HG02588 (cell line): ENCODE data around the gene PRR3.

Experiments
- ATAC-seq: cut with Tn5 transposase; IDR thresholded peaks from one replicate; pipeline ENCODE4 v1.9.1; 2021; ENCODE audit warnings: mild to moderate bottlenecking, moderate library complexity; ENCODE audit not compliant: unreplicated experiment

The PRR3 gene

GRCh38 chr6:30533460-30534294 is 23.4 kb upstream of the PRR3 start:
- no peak for ATAC-seq

DNA sequence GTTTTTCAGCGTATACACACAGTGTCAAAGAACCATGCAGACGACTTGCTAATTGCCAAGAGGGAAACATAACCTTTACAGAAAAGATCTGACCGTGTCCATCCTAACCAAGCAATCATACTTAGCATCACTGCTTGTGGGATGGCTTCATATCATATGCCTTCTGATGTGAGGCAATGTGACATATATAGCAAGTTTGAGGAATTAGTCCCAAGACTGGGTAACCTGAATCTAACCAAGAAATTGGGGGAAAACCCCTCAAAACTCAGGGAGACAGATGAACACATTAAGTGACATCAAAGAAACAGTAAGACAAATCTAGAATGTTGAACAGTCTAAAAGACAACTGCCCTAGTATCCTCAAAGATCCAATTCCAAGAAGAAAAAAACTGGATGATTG is 19.2 kb upstream of the PRR3 start:
- ATAC-seq, result no peak

- ATAC-seq, result no peak
These were observed 15.3 kb upstream of the PRR3 start for GRCh38 chr6:30541515-30542403.

GRCh38 chr6:30542404-30542725 is 14.7 kb upstream of the PRR3 start:
- ATAC-seq, result no peak

GRCh38 chr6:30542915-30543314 is 14.2 kb upstream of the PRR3 start:
- no peak for ATAC-seq

GRCh38 chr6:30543821-30544220 is 13.3 kb upstream of the PRR3 start:
- no peak for ATAC-seq

DNA sequence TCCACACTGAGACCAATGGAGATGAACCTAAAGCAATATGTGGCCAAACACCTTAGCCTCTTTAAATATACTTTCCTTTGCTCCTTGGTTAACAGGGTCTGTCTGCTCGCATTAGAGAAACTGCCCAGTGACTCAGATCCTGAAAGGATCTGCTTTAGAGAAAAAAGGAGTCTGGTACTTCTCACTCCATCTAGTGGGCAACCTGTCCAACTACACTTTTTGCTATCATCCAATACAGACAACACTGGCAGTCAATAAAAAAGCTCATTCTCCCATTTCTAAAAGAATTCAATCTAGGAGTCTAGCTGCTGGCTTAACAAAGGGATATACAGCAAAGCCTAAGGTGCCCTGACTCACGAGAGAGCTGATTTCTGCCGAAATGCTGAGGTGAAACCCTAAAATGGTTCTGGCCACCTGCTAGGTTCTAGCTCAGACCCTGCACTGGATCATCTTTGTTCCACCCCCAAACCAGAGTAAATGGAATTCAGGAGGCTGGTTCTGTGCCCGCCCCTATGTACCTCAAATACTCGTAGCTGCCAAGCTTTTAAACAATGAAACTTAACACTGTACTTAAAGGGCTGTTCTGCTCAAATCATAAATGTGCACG is 12.3 kb upstream of the PRR3 start:
- no peak for ATAC-seq

- ATAC-seq, result no peak
These were observed 9.6 kb upstream of the PRR3 start for GRCh38 chr6:30547454-30547853.

DNA sequence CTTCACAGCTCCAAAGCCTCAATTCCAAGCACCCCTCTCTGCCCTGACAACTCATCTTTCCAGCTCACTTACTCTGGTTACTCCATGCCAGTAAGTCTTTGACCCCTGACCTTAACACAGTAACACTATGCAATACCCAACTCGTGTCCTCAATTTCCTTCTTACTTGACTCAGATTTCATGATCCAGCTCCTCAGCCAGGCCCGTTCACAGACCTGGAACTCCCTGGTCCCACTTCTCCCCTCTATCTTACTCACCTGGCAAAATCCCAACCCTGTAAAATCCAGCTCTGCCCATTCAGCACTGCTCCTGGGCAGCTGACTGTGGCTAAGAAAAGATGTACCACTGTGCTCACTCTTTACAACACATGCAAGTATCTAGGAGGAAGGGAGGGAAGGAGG is 8.7 kb upstream of the PRR3 start:
- ATAC-seq, result no peak

GRCh38 chr6:30554404-30554803 is 2.7 kb upstream of the PRR3 start:
- ATAC-seq, result no peak

GRCh38 chr6:30554962-30555815 is 1.9 kb upstream of the PRR3 start:
- no peak for ATAC-seq

DNA sequence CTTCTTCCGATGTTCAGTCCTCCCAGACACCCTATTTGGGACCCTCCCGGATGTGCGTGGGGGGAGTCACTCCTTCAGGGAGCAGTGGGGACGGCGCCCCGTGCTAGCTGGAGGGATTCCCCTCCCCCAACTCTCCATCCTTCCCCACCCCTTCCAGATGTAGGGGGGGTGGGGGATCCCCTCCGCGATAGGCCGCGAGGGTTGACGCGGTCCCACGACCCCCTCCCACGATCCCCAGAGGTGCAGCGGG is 1.4 kb upstream of the PRR3 start:
- no peak for ATAC-seq

DNA sequence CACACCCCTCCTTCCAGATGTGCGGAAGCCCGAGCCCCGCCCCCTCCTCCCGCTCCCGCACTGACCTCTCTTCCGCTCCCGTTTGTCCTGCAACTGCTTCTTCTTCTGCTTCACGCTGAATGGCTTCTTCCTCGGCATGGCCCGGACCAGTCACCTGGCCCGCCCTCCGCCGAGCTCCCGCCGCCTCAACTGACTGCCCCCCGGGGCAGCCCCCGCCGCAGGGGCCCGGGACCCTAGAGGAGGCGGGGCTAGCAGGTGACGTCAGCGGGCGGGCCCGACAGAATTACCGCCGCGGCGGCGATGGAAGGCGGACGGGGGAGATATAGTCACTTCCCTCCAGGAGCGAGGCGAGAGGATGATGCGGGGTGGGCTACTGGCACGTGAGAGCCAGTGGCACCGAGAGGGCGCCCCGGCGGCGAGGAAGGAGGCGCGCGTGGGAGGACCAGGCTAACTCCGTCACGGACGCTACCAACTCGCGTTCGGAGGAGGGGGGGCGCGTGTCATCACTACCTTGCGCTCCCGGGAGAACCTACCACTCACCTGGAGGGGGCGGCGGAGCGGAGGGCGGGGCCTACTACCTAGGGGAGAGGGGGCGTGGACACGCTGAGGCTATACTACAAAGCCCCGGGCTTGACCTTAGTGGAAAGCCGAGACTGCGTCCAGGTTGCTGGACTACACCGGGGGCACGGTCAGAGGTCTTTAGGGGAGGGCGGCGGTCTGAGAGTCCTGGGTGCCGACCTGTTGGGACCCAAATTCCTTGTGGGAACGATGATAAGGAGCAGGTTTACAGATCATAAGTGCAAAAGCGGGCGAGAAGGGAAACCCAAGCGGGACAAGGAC is 809 bp upstream of the PRR3 start, which contains the start of gene GNL1:
GNL1 (minus strand) TSS at position 424 of the 840 bp plus-strand sequence; CDS start at position 138, 286 bp downstream.
- peak; percentile 74 for ATAC-seq

- no peak for ATAC-seq
These were observed 537 bp downstream of the PRR3 start for GRCh38 chr6:30557683-30557981.

- no peak for ATAC-seq
These were observed 3.8 kb downstream of the PRR3 start for GRCh38 chr6:30560930-30561329.

GRCh38 chr6:30562470-30563425 is 5.7 kb downstream of the PRR3 start:
- no peak for ATAC-seq

DNA sequence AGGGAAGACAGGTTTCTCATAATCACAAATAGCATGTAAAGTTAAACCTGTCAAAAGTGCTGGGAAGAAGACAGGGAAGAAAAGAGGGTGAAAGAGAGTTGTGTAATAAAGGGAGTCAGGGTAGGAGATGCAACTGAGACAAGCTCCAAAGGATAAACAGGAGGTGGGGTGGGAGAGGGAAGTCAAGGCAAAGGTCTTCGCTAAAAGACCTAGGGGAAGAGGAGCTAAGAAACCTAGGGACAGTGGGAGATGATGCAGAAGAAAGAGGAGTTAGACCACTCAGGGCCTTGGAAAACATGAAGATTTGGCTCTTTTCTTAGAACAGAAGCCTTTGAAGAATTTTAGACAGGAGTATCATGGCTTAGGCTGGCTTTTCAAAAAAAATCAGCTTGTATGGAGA is 7.0 kb downstream of the PRR3 start:
- no peak for ATAC-seq

GRCh38 chr6:30565772-30566171 is 8.7 kb downstream of the PRR3 start:
- no peak for ATAC-seq

DNA sequence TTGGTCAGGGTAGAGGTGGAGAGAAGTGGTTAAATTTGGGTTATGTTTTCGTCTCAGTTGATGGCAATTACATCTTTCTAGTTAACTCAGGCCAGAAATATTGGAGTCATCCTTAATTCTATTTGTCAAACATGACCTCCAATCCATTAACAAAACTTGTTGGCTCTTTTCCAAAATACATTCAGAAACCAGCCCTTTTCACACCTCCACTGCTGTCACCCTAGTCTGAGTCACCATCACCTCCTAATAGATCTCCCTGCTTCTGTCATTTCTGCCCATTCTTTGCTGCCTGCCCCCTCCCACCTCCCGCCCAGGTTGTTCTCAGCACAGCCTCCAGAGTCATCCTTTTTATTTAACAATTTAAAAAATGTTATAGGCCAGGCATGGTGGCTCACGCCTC is 11.2 kb downstream of the PRR3 start:
- ATAC-seq, result no peak
